CD4-positive, alpha-beta T cell treated with Interleukin-1 beta for 1 hour (primary cell): ENCODE data around the gene HSF2BP.
"Not testable (repeated sequence)": the region's sequence is repeated elsewhere in the genome, so short reads cannot be mapped to it uniquely, and the experiment has no call there.

ENCODE experiments used
- DNase-seq, 2 donors: peaks; one replicate each; pipeline ENCODE4 v3.0.0-alpha.2; 2020 to 2022

HSF2BP gene

GRCh38 chr21:43513023-43513422, 146.3 kb downstream of the HSF2BP start:
- DNase-seq, result not testable (repeated sequence)

- DNase-seq, result not testable (repeated sequence)
Observed at GRCh38 chr21:43511209-43511608, 148.1 kb downstream of the HSF2BP start.

- DNase-seq, result not testable (repeated sequence)
Observed at GRCh38 chr21:43510669-43511068, 148.6 kb downstream of the HSF2BP start.

GRCh38 chr21:43503892-43504291, 155.4 kb downstream of the HSF2BP start:
- not testable (repeated sequence) for DNase-seq

GRCh38 chr21:43503075-43503750, 156.1 kb downstream of the HSF2BP start:
- not testable (repeated sequence) for DNase-seq

GRCh38 chr21:43502407-43503071, 156.7 kb downstream of the HSF2BP start:
- DNase-seq, result not testable (repeated sequence)

- not testable (repeated sequence) for DNase-seq
Observed at GRCh38 chr21:43498924-43499323, 160.4 kb downstream of the HSF2BP start.

- not testable (repeated sequence) for DNase-seq
Observed at GRCh38 chr21:43498065-43498464, 161.2 kb downstream of the HSF2BP start.

- peak in 1 of 2 donors; percentile 32 for DNase-seq
Observed at GRCh38 chr21:43494279-43495012, 164.8 kb downstream of the HSF2BP start.

- DNase-seq, result not testable (repeated sequence)
Observed at GRCh38 chr21:43493471-43493870, 165.8 kb downstream of the HSF2BP start.

- not testable (repeated sequence) for DNase-seq
Observed at GRCh38 chr21:43488235-43488634, 171.1 kb downstream of the HSF2BP start.

GRCh38 chr21:43486051-43486450, 173.2 kb downstream of the HSF2BP start:
- not testable (repeated sequence) for DNase-seq

GRCh38 chr21:43485016-43485415, 174.3 kb downstream of the HSF2BP start:
- DNase-seq, result not testable (repeated sequence)

GRCh38 chr21:43479197-43479596, 180.1 kb downstream of the HSF2BP start:
- not testable (repeated sequence) for DNase-seq
